K562 (cell line): Measurements from ENCODE around the gene INPP5D. TPM values are rescaled to one million over a fixed set of nuclear protein-coding genes. Genes with fewer than 3 reads are reported as not detected.
A peak's percentile ranks its signal among the peaks of the same experiment; 100 is the strongest.

Experiments
- FOXM1 ChIP-seq, 2 experiments: fragments of 450-650 bp in 1 of 2; sonication (generic) in 1 of 2; formaldehyde crosslinking in 1 of 2; IDR thresholded peaks; 2 replicates each; pipeline versions ENCODE4 v1.6.1 to v1.9.0; 2017 to 2022; ENCODE audit warnings: low read depth in 2 of 2, mild to moderate bottlenecking in 2 of 2, missing genetic modification reagents in 1 of 2, moderate library complexity in 1 of 2
- NFATC3 ChIP-seq: fragments of 450-650 bp; IDR thresholded peaks from 2 replicates; pipeline ENCODE4 v1.6.1; 2017; ENCODE audit warnings: mild to moderate bottlenecking
- PHB ChIP-seq: fragments of 250-450 bp; sonication (Bioruptor Pico); IDR thresholded peaks from 2 replicates; pipeline ENCODE4 v1.5.0; 2021
- PTRF ChIP-seq: fragments of 450-650 bp; IDR thresholded peaks from 2 replicates; pipeline ENCODE4 v1.6.1; 2016; ENCODE audit warnings: mild to moderate bottlenecking, missing genetic modification characterization, missing compliant biosample characterization
- RBBP5 ChIP-seq: fragments of 200-600 bp; sonication (generic); IDR thresholded peaks from 2 replicates; pipeline ENCODE4 v1.6.1; 2012; ENCODE audit warnings: borderline replicate concordance, mild to moderate bottlenecking, low read length, control low read depth, inconsistent platforms; ENCODE audit not compliant: insufficient read depth, poor library complexity, severe bottlenecking
- RBM25 ChIP-seq: fragments of 200-400 bp; formaldehyde crosslinking; IDR thresholded peaks from 2 replicates; pipeline ENCODE4 v1.6.1; 2018; ENCODE audit warnings: low read length, low read depth, moderate library complexity; ENCODE audit not compliant: severe bottlenecking
- SAFB2 ChIP-seq: fragments of 200-400 bp; formaldehyde crosslinking; IDR thresholded peaks from 2 replicates; pipeline ENCODE4 v1.6.1; 2018; ENCODE audit warnings: borderline replicate concordance, low read length, low read depth, moderate library complexity; ENCODE audit not compliant: severe bottlenecking
- SMARCE1 ChIP-seq: fragments of 450-650 bp; IDR thresholded peaks from 2 replicates; pipeline ENCODE4 v1.7.1; 2016; ENCODE audit warnings: mild to moderate bottlenecking
- STAG1 ChIP-seq: sonication (generic); formaldehyde crosslinking; IDR thresholded peaks from 2 replicates; pipeline ENCODE4 v1.5.0; 2020; ENCODE audit warnings: missing genetic modification reagents, borderline replicate concordance
- TARDBP ChIP-seq: fragments of 450-650 bp; IDR thresholded peaks from 2 replicates; pipeline ENCODE4 v1.6.1; 2016
- ZFX ChIP-seq: sonication (generic); formaldehyde crosslinking; IDR thresholded peaks from 2 replicates; pipeline ENCODE4 v1.8.0; 2022; ENCODE audit warnings: mild to moderate bottlenecking, missing genetic modification reagents, moderate library complexity
- ZNF133 ChIP-seq: fragments of 250-450 bp; sonication (Bioruptor Pico); IDR thresholded peaks from 2 replicates; pipeline ENCODE4 v1.4.0; 2020; ENCODE audit warnings: mild to moderate bottlenecking
- ZNF184 ChIP-seq: sonication (generic); formaldehyde crosslinking; IDR thresholded peaks from 2 replicates; pipeline ENCODE4 v1.5.0; 2020; ENCODE audit warnings: missing genetic modification reagents
- ZNF316 ChIP-seq: fragments of 450-650 bp; IDR thresholded peaks from 2 replicates; pipeline ENCODE4 v1.6.1; 2016
- ZNF408 ChIP-seq: fragments of 250-450 bp; sonication (Bioruptor Pico); IDR thresholded peaks from 2 replicates; pipeline ENCODE4 v1.4.0; 2020; ENCODE audit warnings: low read depth, mild to moderate bottlenecking, moderate library complexity
- ZNF584 ChIP-seq: fragments of 200-800 bp; sonication (Bioruptor generic); IDR thresholded peaks from 2 replicates; pipeline ENCODE4 v1.6.1; 2016; ENCODE audit warnings: low read depth, mild to moderate bottlenecking, missing genetic modification characterization, missing compliant biosample characterization
- ZNF589 ChIP-seq: fragments of 200-800 bp; sonication (Bioruptor generic); IDR thresholded peaks from 2 replicates; pipeline ENCODE4 v1.6.1; 2016; ENCODE audit warnings: low read depth, missing genetic modification characterization, missing compliant biosample characterization
- ZNF644 ChIP-seq: fragments of 200-800 bp; sonication (Bioruptor generic); IDR thresholded peaks from 2 replicates; pipeline ENCODE4 v1.6.1; 2016; ENCODE audit warnings: low read depth, missing genetic modification characterization, missing compliant biosample characterization
- ZNF695 ChIP-seq: fragments of 450-650 bp; formaldehyde crosslinking; IDR thresholded peaks from 2 replicates; pipeline ENCODE4 v1.4.0; 2020; ENCODE audit warnings: mild to moderate bottlenecking, moderate library complexity
- polyA plus RNA-seq, 8 experiments: library from polyadenylated mRNA; depleted of rRNA in 4 of 8; stranded (reverse) in 5 of 8; unstranded in 3 of 8; fragments of >200 nt; fragmentation: Nextera tagmentation in 2 of 8; fragmentation: Illumina TruSeq in 1 of 8; extraction: Ambion mirVana in 2 of 8; extraction: Trizol in 1 of 8; gene quantifications; 2 replicates each; pipeline versions ENCODE4 v1.2.1 to v1.2.3, GENCODE V29; 2011 to 2014; ENCODE audit warnings: inconsistent platforms in 1 of 8, missing spikeins in 1 of 8
- total RNA-seq, 7 experiments: library from RNA; depleted of rRNA in 6 of 7; stranded (reverse); fragments of >200 nt in 6 of 7; fragmentation: Illumina TruSeq in 2 of 7; extraction: Trizol in 2 of 7; gene quantifications; 2 replicates each; pipeline versions ENCODE4 v1.2.1 to v1.2.3, GENCODE V29; 2011 to 2021; ENCODE audit warnings: low replicate concordance in 1 of 7
- TF ChIP-seq, protein P1 (sequence below), 2 experiments: fragments of 150-350 bp in 1 of 2; IDR thresholded peaks; 2 replicates each; pipeline ENCODE4 v1.6.1; 2012 to 2016; ENCODE audit warnings: low read depth in 2 of 2, low read length in 2 of 2, mild to moderate bottlenecking in 1 of 2, moderate library complexity in 1 of 2
- TF ChIP-seq, protein P2 (sequence below): fragments of 250-450 bp; sonication (Bioruptor Pico); IDR thresholded peaks from 2 replicates; pipeline ENCODE4 v1.8.0; 2021; ENCODE audit warnings: moderate library complexity, mild to moderate bottlenecking, inconsistent platforms
- TF ChIP-seq, protein P3 (sequence below): sonication (generic); formaldehyde crosslinking; IDR thresholded peaks from 2 replicates; pipeline ENCODE4 v1.8.0; 2022; ENCODE audit warnings: missing genetic modification reagents, mild to moderate bottlenecking, borderline replicate concordance

Gene INPP5D
- total and polyA plus RNA-seq, 9 of the 15 experiments (the other 6 are each of a cell fraction or from before 2014, with no cell fraction given), result 0.55 to 6.2 (median 2.2) TPM

GRCh38 chr2:233221378-233222063, 161.4 kb downstream of the INPP5D start (continued):
- TF ChIP-seq, protein P1, sequence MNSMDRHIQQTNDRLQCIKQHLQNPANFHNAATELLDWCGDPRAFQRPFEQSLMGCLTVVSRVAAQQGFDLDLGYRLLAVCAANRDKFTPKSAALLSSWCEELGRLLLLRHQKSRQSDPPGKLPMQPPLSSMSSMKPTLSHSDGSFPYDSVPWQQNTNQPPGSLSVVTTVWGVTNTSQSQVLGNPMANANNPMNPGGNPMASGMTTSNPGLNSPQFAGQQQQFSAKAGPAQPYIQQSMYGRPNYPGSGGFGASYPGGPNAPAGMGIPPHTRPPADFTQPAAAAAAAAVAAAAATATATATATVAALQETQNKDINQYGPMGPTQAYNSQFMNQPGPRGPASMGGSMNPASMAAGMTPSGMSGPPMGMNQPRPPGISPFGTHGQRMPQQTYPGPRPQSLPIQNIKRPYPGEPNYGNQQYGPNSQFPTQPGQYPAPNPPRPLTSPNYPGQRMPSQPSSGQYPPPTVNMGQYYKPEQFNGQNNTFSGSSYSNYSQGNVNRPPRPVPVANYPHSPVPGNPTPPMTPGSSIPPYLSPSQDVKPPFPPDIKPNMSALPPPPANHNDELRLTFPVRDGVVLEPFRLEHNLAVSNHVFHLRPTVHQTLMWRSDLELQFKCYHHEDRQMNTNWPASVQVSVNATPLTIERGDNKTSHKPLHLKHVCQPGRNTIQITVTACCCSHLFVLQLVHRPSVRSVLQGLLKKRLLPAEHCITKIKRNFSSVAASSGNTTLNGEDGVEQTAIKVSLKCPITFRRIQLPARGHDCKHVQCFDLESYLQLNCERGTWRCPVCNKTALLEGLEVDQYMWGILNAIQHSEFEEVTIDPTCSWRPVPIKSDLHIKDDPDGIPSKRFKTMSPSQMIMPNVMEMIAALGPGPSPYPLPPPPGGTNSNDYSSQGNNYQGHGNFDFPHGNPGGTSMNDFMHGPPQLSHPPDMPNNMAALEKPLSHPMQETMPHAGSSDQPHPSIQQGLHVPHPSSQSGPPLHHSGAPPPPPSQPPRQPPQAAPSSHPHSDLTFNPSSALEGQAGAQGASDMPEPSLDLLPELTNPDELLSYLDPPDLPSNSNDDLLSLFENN (IDR thresholded peaks at IDR 0.05; ENCODE audit: low read depth in 2 of 2, low read length in 2 of 2), result 0 out of 4 replicates have a peak, but pooled peaks of 1 of the 2 experiments have one; percentile 58
- TF ChIP-seq ZNF584 (CRISPR knock-in tag) (0 out of 2 replicates have a peak, but pooled peaks have one; percentile 28), ZNF695 (CRISPR knock-in tag) (no peak), NFATC3 (no peak), ZNF408 (CRISPR knock-in tag) (no peak), TARDBP (0 out of 2 replicates have a peak, but pooled peaks have one; percentile 17), ZNF316 (peak; percentile 5; the same call in 1 of the 2 replicates), PTRF (tag) (0 out of 2 replicates have a peak, but pooled peaks have one; percentile 27), SAFB2 (no peak), ZNF644 (tag) (peak; percentile 79; the same call in 1 of the 2 replicates), RBBP5 (no peak), ZNF589 (0 out of 2 replicates have a peak, but pooled peaks have one; percentile 47), STAG1 (CRISPR knock-in tag) (no peak), SMARCE1 (peak; percentile 92), ZNF133 (CRISPR knock-in tag) (no peak), RBM25 (no peak), PHB (no peak), ZNF184 (CRISPR knock-in tag) (no peak), FOXM1 (IDR thresholded peaks at IDR 0.05; ENCODE audit: low read depth) (peak; percentile 62), FOXM1 (CRISPR knock-in tag; IDR thresholded peaks at IDR 0.05; ENCODE audit: low read depth) (no peak), ZFX (CRISPR knock-in tag) (peak; percentile 90)
- TF ChIP-seq, protein P2, sequence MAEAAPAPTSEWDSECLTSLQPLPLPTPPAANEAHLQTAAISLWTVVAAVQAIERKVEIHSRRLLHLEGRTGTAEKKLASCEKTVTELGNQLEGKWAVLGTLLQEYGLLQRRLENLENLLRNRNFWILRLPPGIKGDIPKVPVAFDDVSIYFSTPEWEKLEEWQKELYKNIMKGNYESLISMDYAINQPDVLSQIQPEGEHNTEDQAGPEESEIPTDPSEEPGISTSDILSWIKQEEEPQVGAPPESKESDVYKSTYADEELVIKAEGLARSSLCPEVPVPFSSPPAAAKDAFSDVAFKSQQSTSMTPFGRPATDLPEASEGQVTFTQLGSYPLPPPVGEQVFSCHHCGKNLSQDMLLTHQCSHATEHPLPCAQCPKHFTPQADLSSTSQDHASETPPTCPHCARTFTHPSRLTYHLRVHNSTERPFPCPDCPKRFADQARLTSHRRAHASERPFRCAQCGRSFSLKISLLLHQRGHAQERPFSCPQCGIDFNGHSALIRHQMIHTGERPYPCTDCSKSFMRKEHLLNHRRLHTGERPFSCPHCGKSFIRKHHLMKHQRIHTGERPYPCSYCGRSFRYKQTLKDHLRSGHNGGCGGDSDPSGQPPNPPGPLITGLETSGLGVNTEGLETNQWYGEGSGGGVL, result no peak
- TF ChIP-seq, protein P3, sequence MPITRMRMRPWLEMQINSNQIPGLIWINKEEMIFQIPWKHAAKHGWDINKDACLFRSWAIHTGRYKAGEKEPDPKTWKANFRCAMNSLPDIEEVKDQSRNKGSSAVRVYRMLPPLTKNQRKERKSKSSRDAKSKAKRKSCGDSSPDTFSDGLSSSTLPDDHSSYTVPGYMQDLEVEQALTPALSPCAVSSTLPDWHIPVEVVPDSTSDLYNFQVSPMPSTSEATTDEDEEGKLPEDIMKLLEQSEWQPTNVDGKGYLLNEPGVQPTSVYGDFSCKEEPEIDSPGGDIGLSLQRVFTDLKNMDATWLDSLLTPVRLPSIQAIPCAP (CRISPR knock-in tag), result no peak
